Stimulated activated CD4-positive, alpha-beta T cell treated with anti-CD3 and anti-CD28 coated beads, Interleukin-1b, Interleukin-23, amount 100 ng/mL, for 4 hours (primary cell): ENCODE results near the gene SREK1.

Source experiments
- DNase-seq, 2 donors: peaks; one replicate each; pipeline ENCODE4 v3.0.0-alpha.2; 2020; ENCODE audit warnings: low read depth in 2 of 2

SREK1 gene

GRCh38 chr5:66164044-66164790 lies 20.1 kb downstream of the SREK1 start:
- DNase-seq = no peak

GRCh38 chr5:66168226-66168625 lies 24.1 kb downstream of the SREK1 start:
- no peak for DNase-seq

- DNase-seq = no peak
These were observed 25.4 kb downstream of the SREK1 start for GRCh38 chr5:66169534-66169933.

- no peak for DNase-seq
These were observed 26.3 kb downstream of the SREK1 start for GRCh38 chr5:66170195-66170919.

GRCh38 chr5:66171349-66172344 lies 27.5 kb downstream of the SREK1 start:
- peak in 1 of 2 donors; percentile 31 for DNase-seq

GRCh38 chr5:66174338-66174737 lies 30.2 kb downstream of the SREK1 start:
- no peak for DNase-seq

- DNase-seq = no peak
These were observed 34.7 kb downstream of the SREK1 start for GRCh38 chr5:66178799-66179198.

GRCh38 chr5:66179297-66180051 lies 35.4 kb downstream of the SREK1 start:
- no peak for DNase-seq

GRCh38 chr5:66180282-66181155 lies 36.4 kb downstream of the SREK1 start:
- no peak for DNase-seq

- no peak for DNase-seq
These were observed 42.0 kb downstream of the SREK1 start for GRCh38 chr5:66186108-66186507.

- no peak for DNase-seq
These were observed 49.3 kb downstream of the SREK1 start for GRCh38 chr5:66193419-66193818.

GRCh38 chr5:66197764-66198405 lies 53.8 kb downstream of the SREK1 start:
- DNase-seq = no peak

- DNase-seq = no peak
These were observed 54.7 kb downstream of the SREK1 start for GRCh38 chr5:66198837-66199236.

GRCh38 chr5:66203531-66203930 lies 59.4 kb downstream of the SREK1 start:
- DNase-seq = no peak

- no peak for DNase-seq
These were observed 62.4 kb downstream of the SREK1 start for GRCh38 chr5:66206465-66206864.

GRCh38 chr5:66207800-66208561 lies 63.9 kb downstream of the SREK1 start:
- no peak for DNase-seq

GRCh38 chr5:66209350-66209749 lies 65.2 kb downstream of the SREK1 start:
- no peak for DNase-seq

GRCh38 chr5:66209794-66210193 lies 65.7 kb downstream of the SREK1 start:
- no peak for DNase-seq

- no peak for DNase-seq
These were observed 69.4 kb downstream of the SREK1 start for GRCh38 chr5:66213533-66213932.
